ENCODE measurements around the gene CARS1. TPM values are rescaled to one million over a fixed set of nuclear protein-coding genes. Genes with fewer than 3 reads are reported as not detected.

Gene CARS1
- polyA plus RNA-seq, 1 donor: 21.3 TPM

GRCh38 chr11:2952290-2952689 lies 104.9 kb downstream of the CARS1 start:
- DNase-seq: no peak

- DNase-seq: no peak
Observed at GRCh38 chr11:2951231-2952110, 105.8 kb downstream of the CARS1 start.

Other genes with a start within 250 kb of the CARS1 start
- 250 TPM for gene CDKN1C, start 171.6 kb downstream of the CARS1 start, polyA plus RNA-seq (ENCODE audit: insufficient read length)
- 0.52 TPM for gene PHLDA2, start 128.0 kb downstream of the CARS1 start, polyA plus RNA-seq (ENCODE audit: insufficient read length)
- gene NAP1L4, start 65.1 kb downstream of the CARS1 start, polyA plus RNA-seq (ENCODE audit: insufficient read length): 113 TPM
- gene OSBPL5, start 107.9 kb upstream of the CARS1 start, polyA plus RNA-seq (ENCODE audit: insufficient read length): 13.2 TPM
- gene MRGPRG, start 161.4 kb upstream of the CARS1 start, polyA plus RNA-seq (ENCODE audit: insufficient read length): not detected
- gene MRGPRE, start 175.0 kb upstream of the CARS1 start, polyA plus RNA-seq (ENCODE audit: insufficient read length): not detected